SK-N-SH (cell line): ENCODE measurements around the gene KRT13. TPM values are rescaled to one million over a fixed set of nuclear protein-coding genes. Genes with fewer than 3 reads are reported as not detected.

Experiments
- CTCF ChIA-PET: fragments of 300-600, 350-600 bp; formaldehyde crosslinking; extraction: SDS; loops from one replicate; lab custom pipeline; 2021; lab: Yijun Ruan, JAX
- POLR2A ChIA-PET: fragments of 350-600 bp; sonication (Branson Sonifier 250); formaldehyde crosslinking; extraction: SDS; loops from one replicate; lab custom pipeline; 2020; ENCODE audit warnings: antibody characterized with exemption, inconsistent platforms; lab: Yijun Ruan, JAX
- DNase-seq: peaks from one replicate; pipeline ENCODE4 v3.0.0; 2012
- H2AFZ ChIP-seq: fragments of 200-600 bp; sonication (generic); 2 replicates; pipeline ENCODE4 v1.8.1; 2016; ENCODE audit warnings: antibody characterized with exemption, mild to moderate bottlenecking, low read depth
- H3F3A ChIP-seq: fragments of 200-600 bp; sonication (generic); replicated peaks from 2 replicates; pipeline ENCODE3; 2016; ENCODE audit warnings: antibody characterized with exemption, mild to moderate bottlenecking; ENCODE audit not compliant: insufficient read depth
- H3K27ac ChIP-seq, 2 experiments: fragments of 200-500 bp in 1 of 2; fragments of 200-600 bp in 1 of 2; sonication (Bioruptor generic) in 1 of 2; sonication (generic), shearing (Covaris generic) in 1 of 2; 2 replicates each; pipeline versions ENCODE4 v1.5.1 to v1.6.1; 2014 to 2016; ENCODE audit warnings: low read depth in 2 of 2, inconsistent platforms in 1 of 2, low read length in 1 of 2, mild to moderate bottlenecking in 1 of 2, mixed read lengths in 1 of 2
- H3K27me3 ChIP-seq: fragments of 200-600 bp; sonication (generic), shearing (Covaris generic); 2 replicates; pipeline ENCODE4 v1.6.1; 2016; ENCODE audit warnings: mixed run types; ENCODE audit not compliant: insufficient read depth
- H3K36me3 ChIP-seq, 2 experiments: fragments of 200-500 bp in 1 of 2; fragments of 200-600 bp in 1 of 2; sonication (Bioruptor generic) in 1 of 2; sonication (generic) in 1 of 2; replicated peaks in 1 of 2; 2 replicates each; pipeline versions ENCODE3 to v1.5.1; 2014 to 2016; ENCODE audit warnings: low read length in 1 of 2, mild to moderate bottlenecking in 1 of 2; ENCODE audit not compliant: insufficient read depth in 2 of 2, control insufficient read depth in 1 of 2
- H3K4me1 ChIP-seq, 2 experiments: fragments of 200-500 bp in 1 of 2; fragments of 200-600 bp in 1 of 2; sonication (Bioruptor generic) in 1 of 2; sonication (generic), shearing (Covaris generic) in 1 of 2; 2 replicates each; pipeline versions ENCODE4 v1.5.1 to v1.6.1; 2014 to 2016; ENCODE audit warnings: low read depth in 1 of 2, low read length in 1 of 2, mixed run types in 1 of 2; ENCODE audit not compliant: insufficient read depth in 2 of 2, control insufficient read depth in 1 of 2
- H3K4me2 ChIP-seq: fragments of 200-600 bp; sonication (generic), shearing (Covaris generic); 2 replicates; pipeline ENCODE4 v1.6.1; 2017; ENCODE audit warnings: mixed run types
- H3K4me3 ChIP-seq, 2 experiments: fragments of 200-500 bp in 1 of 2; fragments of 200-600 bp in 1 of 2; sonication (Bioruptor generic) in 1 of 2; sonication (generic), shearing (Covaris generic) in 1 of 2; 2 replicates each; pipeline versions ENCODE4 v1.5.1 to v1.8.1; 2014 to 2016; ENCODE audit warnings: low read depth in 2 of 2, inconsistent platforms in 1 of 2, low read length in 1 of 2, mild to moderate bottlenecking in 1 of 2, mixed read lengths in 1 of 2, moderate library complexity in 1 of 2
- H3K79me2 ChIP-seq: fragments of 200-600 bp; sonication (generic); 2 replicates; pipeline ENCODE4 v1.8.1; 2017; ENCODE audit warnings: mild to moderate bottlenecking; ENCODE audit not compliant: insufficient read depth
- H3K9ac ChIP-seq: fragments of 200-600 bp; sonication (generic); 2 replicates; pipeline ENCODE4 v1.6.1; 2017; ENCODE audit warnings: mixed run types
- H3K9me2 ChIP-seq: fragments of 200-600 bp; sonication (generic); 2 replicates; pipeline ENCODE4 v1.6.1; 2017; ENCODE audit warnings: mixed run types
- H3K9me3 ChIP-seq: fragments of 200-600 bp; sonication (generic); 2 replicates; pipeline ENCODE4 v1.6.1; 2017; ENCODE audit warnings: mixed run types, mild to moderate bottlenecking, moderate library complexity
- H4K20me1 ChIP-seq: fragments of 200-600 bp; sonication (generic); 2 replicates; pipeline ENCODE4 v1.6.1; 2017; ENCODE audit warnings: mild to moderate bottlenecking, mixed run types; ENCODE audit not compliant: insufficient read depth
- EZH2phosphoT487 ChIP-seq: fragments of 200-600 bp; sonication (generic); IDR thresholded peaks from 2 replicates; pipeline ENCODE4 v1.6.1; 2017; ENCODE audit warnings: low read depth, mixed run types, mild to moderate bottlenecking, antibody characterized with exemption, moderate library complexity, borderline replicate concordance
- FOSL2 ChIP-seq: IDR thresholded peaks from 2 replicates; pipeline ENCODE4 v1.4.0; 2012; ENCODE audit warnings: low read depth, mild to moderate bottlenecking, moderate library complexity, borderline replicate concordance
- FOXM1 ChIP-seq: IDR thresholded peaks from 2 replicates; pipeline ENCODE4 v1.4.0; 2012; ENCODE audit warnings: low read depth, mild to moderate bottlenecking
- GABPA ChIP-seq: IDR thresholded peaks from 2 replicates; pipeline ENCODE4 v1.4.0; 2012; ENCODE audit warnings: low read depth, mild to moderate bottlenecking
- MAX ChIP-seq: IDR thresholded peaks from 2 replicates; pipeline ENCODE4 v1.4.0; 2012; ENCODE audit warnings: low read depth
- RCOR1 ChIP-seq: fragments of 150-350 bp; IDR thresholded peaks from 2 replicates; pipeline ENCODE4 v1.6.1; 2017; ENCODE audit warnings: antibody characterized with exemption, low read length
- SMC3 ChIP-seq: IDR thresholded peaks from 2 replicates; pipeline ENCODE4 v1.6.1; 2012; ENCODE audit warnings: low read depth, low read length, improper control_type of control experiment
- TAF1 ChIP-seq: IDR thresholded peaks from 2 replicates; pipeline ENCODE4 v1.6.1; 2012; ENCODE audit warnings: low read depth, mild to moderate bottlenecking, low read length, moderate library complexity, borderline replicate concordance
- TCF12 ChIP-seq: IDR thresholded peaks from 2 replicates; pipeline ENCODE4 v1.4.0; 2012
- YY1 ChIP-seq: IDR thresholded peaks from 2 replicates; pipeline ENCODE4 v1.4.0; 2012; ENCODE audit warnings: low read depth, mild to moderate bottlenecking
- ZBTB33 ChIP-seq: IDR thresholded peaks from 2 replicates; pipeline ENCODE4 v1.4.0; 2012; ENCODE audit warnings: low read depth, borderline replicate concordance
- WGBS: methylation state at CpG from one replicate; pipeline ENCODE4 v1.1.6; 2017; ENCODE audit warnings: low lambda C conversion rate; 5-methylcytosine and 5-hydroxymethylcytosine counted together
- polyA plus RNA-seq, 3 experiments: library from polyadenylated mRNA; depleted of rRNA; stranded (reverse); fragments of >200 nt; gene quantifications; 2 replicates each; pipeline ENCODE4 v1.2.3, GENCODE V29; 2012
- TF ChIP-seq, protein P1 (sequence below): fragments of 150-350 bp; IDR thresholded peaks from 2 replicates; pipeline ENCODE4 v1.6.1; 2017; ENCODE audit warnings: antibody characterized with exemption, low read length, low read depth, borderline replicate concordance
- TF ChIP-seq, protein P2 (sequence below): fragments of 200-600 bp; sonication (generic); IDR thresholded peaks from 2 replicates; pipeline ENCODE4 v1.6.1; 2017; ENCODE audit warnings: antibody characterized with exemption, mild to moderate bottlenecking, moderate library complexity

Gene KRT13
- polyA plus RNA-seq, 1 of the 3 experiments (the other 2 are of a cell fraction) = 0.39 TPM

- no peaks in the 10 kb centered on the region for H3K9me2 ChIP-seq
- TF ChIP-seq EZH2phosphoT487 (no peak), TCF12 (no peak), TAF1 (no peak), MAX (no peak), GABPA (no peak), FOSL2 (no peak), RCOR1 (no peak), ZBTB33 (no peak), SMC3 (no peak), FOXM1 (no peak), YY1 (no peak)
- TF ChIP-seq, protein P1, sequence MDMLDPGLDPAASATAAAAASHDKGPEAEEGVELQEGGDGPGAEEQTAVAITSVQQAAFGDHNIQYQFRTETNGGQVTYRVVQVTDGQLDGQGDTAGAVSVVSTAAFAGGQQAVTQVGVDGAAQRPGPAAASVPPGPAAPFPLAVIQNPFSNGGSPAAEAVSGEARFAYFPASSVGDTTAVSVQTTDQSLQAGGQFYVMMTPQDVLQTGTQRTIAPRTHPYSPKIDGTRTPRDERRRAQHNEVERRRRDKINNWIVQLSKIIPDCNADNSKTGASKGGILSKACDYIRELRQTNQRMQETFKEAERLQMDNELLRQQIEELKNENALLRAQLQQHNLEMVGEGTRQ = no peak
- TF ChIP-seq, protein P2, sequence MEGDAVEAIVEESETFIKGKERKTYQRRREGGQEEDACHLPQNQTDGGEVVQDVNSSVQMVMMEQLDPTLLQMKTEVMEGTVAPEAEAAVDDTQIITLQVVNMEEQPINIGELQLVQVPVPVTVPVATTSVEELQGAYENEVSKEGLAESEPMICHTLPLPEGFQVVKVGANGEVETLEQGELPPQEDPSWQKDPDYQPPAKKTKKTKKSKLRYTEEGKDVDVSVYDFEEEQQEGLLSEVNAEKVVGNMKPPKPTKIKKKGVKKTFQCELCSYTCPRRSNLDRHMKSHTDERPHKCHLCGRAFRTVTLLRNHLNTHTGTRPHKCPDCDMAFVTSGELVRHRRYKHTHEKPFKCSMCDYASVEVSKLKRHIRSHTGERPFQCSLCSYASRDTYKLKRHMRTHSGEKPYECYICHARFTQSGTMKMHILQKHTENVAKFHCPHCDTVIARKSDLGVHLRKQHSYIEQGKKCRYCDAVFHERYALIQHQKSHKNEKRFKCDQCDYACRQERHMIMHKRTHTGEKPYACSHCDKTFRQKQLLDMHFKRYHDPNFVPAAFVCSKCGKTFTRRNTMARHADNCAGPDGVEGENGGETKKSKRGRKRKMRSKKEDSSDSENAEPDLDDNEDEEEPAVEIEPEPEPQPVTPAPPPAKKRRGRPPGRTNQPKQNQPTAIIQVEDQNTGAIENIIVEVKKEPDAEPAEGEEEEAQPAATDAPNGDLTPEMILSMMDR = no peak
- no peak overlapping the region for H3K4me2 ChIP-seq
- ChIA-PET POLR2A (no interaction called here), CTCF (interaction anchor here (0.7 to 5.4 kb wide), 8 partner anchors 10 to 131 kb away, joined by 3 to 76 read pairs (median 6); no protein-coding TSS in a partner anchor)
- 77% methylated on average over 7 of the region's 7 CpGs for WGBS
- H3K36me3 ChIP-seq = no peaks in the 10 kb centered on the region
- H3K79me2 ChIP-seq = no peaks in the 10 kb centered on the region
- no peak for DNase-seq
- peaks cover 28 to 56% of the 10 kb centered on the region in 2 experiments for H3K4me1 ChIP-seq
- no peak overlapping the region for H3K27ac ChIP-seq
- H4K20me1 ChIP-seq = no peaks in the 10 kb centered on the region
- H3K9ac ChIP-seq = no peak overlapping the region
- H3K4me3 ChIP-seq = no peak overlapping the region
- no peak overlapping the region for H2AFZ ChIP-seq
- H3F3A ChIP-seq = peaks cover 21% of the 10 kb centered on the region
- H3K27me3 ChIP-seq = no peaks in the 10 kb centered on the region
- H3K9me3 ChIP-seq = no peaks in the 10 kb centered on the region
Measured at GRCh38 chr17:41534899-41535546, 29.6 kb upstream of the KRT13 start.
